ENCODE results near the gene TFF3.

The TFF3 gene

DNA sequence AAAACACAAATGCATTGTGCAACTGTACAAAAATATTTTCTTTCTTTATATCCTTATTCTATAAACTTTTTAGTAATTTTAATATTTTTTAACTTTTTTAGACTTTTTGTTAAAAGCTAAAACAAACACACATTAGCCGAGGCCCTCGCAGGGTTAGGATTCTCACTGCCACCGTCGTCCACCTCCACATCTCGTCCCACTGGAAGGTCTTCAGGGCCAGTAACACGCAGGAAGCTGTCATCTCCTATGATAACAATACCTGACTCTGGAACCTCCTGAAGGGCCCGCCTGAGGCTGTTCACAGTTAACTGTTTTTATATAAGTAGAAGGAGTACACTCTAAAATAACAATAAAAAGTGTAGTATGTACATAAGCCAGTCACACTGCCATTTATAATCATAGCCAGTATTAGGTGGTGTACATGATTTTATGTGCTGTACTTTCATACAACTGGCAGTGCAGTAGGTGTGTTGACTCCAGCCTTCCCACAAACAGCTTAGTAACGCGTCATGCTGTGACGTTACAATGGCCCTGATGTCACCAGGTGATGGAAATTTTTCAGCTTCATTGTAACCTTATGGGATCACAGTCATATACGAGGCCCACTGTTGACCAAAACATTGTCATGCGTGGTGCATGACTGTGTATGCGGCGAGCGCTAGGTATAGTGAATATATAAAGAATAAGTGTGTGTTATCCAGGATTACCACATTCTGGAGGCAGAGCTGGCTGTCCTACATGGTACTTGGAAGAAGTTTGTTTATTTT is 26.8 kb upstream of the TFF3 start:
- no peak for DNase-seq (ENCODE audit: low read depth)
- H3K4me3 ChIP-seq (replicated peaks; ENCODE audit: low read depth, low read length) = no peak overlapping the region
- TF ChIP-seq, protein P1, sequence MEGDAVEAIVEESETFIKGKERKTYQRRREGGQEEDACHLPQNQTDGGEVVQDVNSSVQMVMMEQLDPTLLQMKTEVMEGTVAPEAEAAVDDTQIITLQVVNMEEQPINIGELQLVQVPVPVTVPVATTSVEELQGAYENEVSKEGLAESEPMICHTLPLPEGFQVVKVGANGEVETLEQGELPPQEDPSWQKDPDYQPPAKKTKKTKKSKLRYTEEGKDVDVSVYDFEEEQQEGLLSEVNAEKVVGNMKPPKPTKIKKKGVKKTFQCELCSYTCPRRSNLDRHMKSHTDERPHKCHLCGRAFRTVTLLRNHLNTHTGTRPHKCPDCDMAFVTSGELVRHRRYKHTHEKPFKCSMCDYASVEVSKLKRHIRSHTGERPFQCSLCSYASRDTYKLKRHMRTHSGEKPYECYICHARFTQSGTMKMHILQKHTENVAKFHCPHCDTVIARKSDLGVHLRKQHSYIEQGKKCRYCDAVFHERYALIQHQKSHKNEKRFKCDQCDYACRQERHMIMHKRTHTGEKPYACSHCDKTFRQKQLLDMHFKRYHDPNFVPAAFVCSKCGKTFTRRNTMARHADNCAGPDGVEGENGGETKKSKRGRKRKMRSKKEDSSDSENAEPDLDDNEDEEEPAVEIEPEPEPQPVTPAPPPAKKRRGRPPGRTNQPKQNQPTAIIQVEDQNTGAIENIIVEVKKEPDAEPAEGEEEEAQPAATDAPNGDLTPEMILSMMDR (IDR thresholded peaks at IDR 0.05; ENCODE audit: low read length, missing control alignments) = no peak

- no peak overlapping the region for H3K4me3 ChIP-seq (replicated peaks; ENCODE audit: low read depth, low read length)
- TF ChIP-seq, protein P1 (IDR thresholded peaks at IDR 0.05; ENCODE audit: low read length, missing control alignments) = no peak
- DNase-seq (ENCODE audit: low read depth) = no peak
These were observed 25.2 kb upstream of the TFF3 start for GRCh38 chr21:42340187-42341050.

- TF ChIP-seq, protein P1 (IDR thresholded peaks at IDR 0.05; ENCODE audit: low read length, missing control alignments) = no peak
- no peak for DNase-seq (ENCODE audit: low read depth)
- no peak overlapping the region for H3K4me3 ChIP-seq (replicated peaks; ENCODE audit: low read depth, low read length)
These were observed 23.8 kb upstream of the TFF3 start for GRCh38 chr21:42338729-42339715.

DNA sequence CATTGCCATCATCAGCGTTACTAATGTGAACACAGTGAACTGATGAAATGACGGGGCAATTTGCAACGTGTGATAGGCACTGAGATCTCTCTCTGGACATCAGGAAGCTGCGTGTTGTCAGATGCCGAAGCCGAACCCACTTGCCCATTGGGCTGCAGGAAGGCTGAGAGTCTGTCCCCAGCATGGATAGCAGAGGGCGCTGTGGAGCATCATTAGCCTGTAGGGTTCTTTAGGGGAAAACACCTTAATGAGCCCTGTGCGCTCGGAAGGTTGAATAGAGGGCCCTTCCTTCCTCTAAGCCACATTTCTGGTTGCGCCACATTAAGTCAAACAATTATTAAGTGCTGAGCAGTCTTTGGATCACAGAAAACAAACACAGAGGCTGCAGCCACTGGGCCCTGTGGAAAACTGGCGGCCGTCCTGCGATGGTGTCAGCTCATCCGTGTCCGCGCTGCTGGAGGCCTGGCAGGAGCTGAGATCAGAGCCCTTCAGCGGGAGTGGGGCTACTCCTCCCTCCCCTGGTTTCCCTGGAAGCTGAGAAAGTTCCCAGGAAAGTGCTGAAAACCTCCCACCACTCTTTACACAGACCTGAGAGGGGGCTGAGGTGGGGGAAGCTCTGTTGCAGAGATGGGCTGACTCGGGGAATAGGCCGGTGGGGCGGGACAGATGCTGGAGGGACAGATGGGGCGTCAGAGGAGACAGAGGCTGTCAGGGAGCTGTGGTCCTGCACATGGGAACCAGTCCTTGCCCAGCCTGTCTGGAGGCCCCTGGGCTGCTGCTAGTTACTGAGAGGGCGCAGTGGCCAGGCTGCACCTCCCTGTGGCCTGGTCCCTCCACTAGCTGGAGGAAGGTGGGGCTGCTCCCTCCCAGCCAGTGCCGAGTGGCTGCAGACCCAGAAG is 22.9 kb upstream of the TFF3 start:
- DNase-seq (ENCODE audit: low read depth) = peak; percentile 61
- TF ChIP-seq, protein P1 (IDR thresholded peaks at IDR 0.05; ENCODE audit: low read length, missing control alignments) = peak; percentile 73
- no peak overlapping the region for H3K4me3 ChIP-seq (replicated peaks; ENCODE audit: low read depth, low read length)

GRCh38 chr21:42337276-42337675 is 22.1 kb upstream of the TFF3 start:
- H3K4me3 ChIP-seq (replicated peaks; ENCODE audit: low read depth, low read length) = no peak overlapping the region
- TF ChIP-seq, protein P1 (IDR thresholded peaks at IDR 0.05; ENCODE audit: low read length, missing control alignments) = no peak
- no peak for DNase-seq (ENCODE audit: low read depth)
